CD4-positive, alpha-beta T cell treated with Interleukin-12 subunit alpha and Interleukin-12 subunit beta, for 1 hour (primary cell): ENCODE data around the gene C12orf56.

Experiments
- DNase-seq: peaks from one replicate; pipeline ENCODE4 v3.0.0-alpha.2; 2020

Gene C12orf56

GRCh38 chr12:64390275-64390851, at the start of gene C12orf56:
C12orf56 (minus strand) TSS chr12:64390758; CDS start chr12:64390565, 193 bp downstream.
- no peak for DNase-seq

- DNase-seq = no peak
Observed at GRCh38 chr12:64440100-64440499, 49.5 kb upstream of the C12orf56 start.

- DNase-seq = no peak
Observed at GRCh38 chr12:64433915-64434314, 43.4 kb upstream of the C12orf56 start.

GRCh38 chr12:64431791-64432190, 41.2 kb upstream of the C12orf56 start:
- DNase-seq = no peak

- DNase-seq = no peak
Observed at GRCh38 chr12:64430886-64431285, 40.3 kb upstream of the C12orf56 start.

GRCh38 chr12:64428956-64429355, 38.4 kb upstream of the C12orf56 start:
- no peak for DNase-seq

GRCh38 chr12:64427988-64428387, 37.4 kb upstream of the C12orf56 start:
- no peak for DNase-seq

GRCh38 chr12:64419696-64420095, 29.1 kb upstream of the C12orf56 start:
- no peak for DNase-seq

- no peak for DNase-seq
Observed at GRCh38 chr12:64418209-64418608, 27.7 kb upstream of the C12orf56 start.

- DNase-seq = no peak
Observed at GRCh38 chr12:64413884-64414283, 23.3 kb upstream of the C12orf56 start.

- no peak for DNase-seq
Observed at GRCh38 chr12:64412459-64412858, 21.9 kb upstream of the C12orf56 start.

- no peak for DNase-seq
Observed at GRCh38 chr12:64411427-64411826, 20.9 kb upstream of the C12orf56 start.

- no peak for DNase-seq
Observed at GRCh38 chr12:64407342-64408223, 17.0 kb upstream of the C12orf56 start.

- DNase-seq = peak; percentile 47
Observed at GRCh38 chr12:64404470-64405256, 14.1 kb upstream of the C12orf56 start.

- peak; percentile 95 for DNase-seq
Observed at GRCh38 chr12:64403707-64404469, 13.3 kb upstream of the C12orf56 start, which contains the start of gene XPOT. XPOT (plus strand) TSS chr12:64404392; CDS start chr12:64410036, 5,644 bp downstream.

- DNase-seq = no peak
Observed at GRCh38 chr12:64402181-64402580, 11.6 kb upstream of the C12orf56 start.

- DNase-seq = peak; percentile 59
Observed at GRCh38 chr12:64400041-64400440, 9.5 kb upstream of the C12orf56 start.

GRCh38 chr12:64395739-64396138, 5.2 kb upstream of the C12orf56 start:
- no peak for DNase-seq

GRCh38 chr12:64392221-64392620, 1.7 kb upstream of the C12orf56 start:
- DNase-seq = peak; percentile 40

- no peak for DNase-seq
Observed at GRCh38 chr12:64389154-64389553, 1.4 kb downstream of the C12orf56 start.

GRCh38 chr12:64387197-64387816, 3.3 kb downstream of the C12orf56 start:
- no peak for DNase-seq

GRCh38 chr12:64385468-64385867, 5.1 kb downstream of the C12orf56 start:
- DNase-seq = no peak
